H9 (cell line): Measurements from ENCODE around the gene THEM4. TPM values are rescaled to one million over a fixed set of nuclear protein-coding genes. Genes with fewer than 3 reads are reported as not detected.

Experiments
- DNase-seq: peaks from one replicate; pipeline ENCODE4 v3.0.0-alpha.2; 2017
- H2AFZ ChIP-seq: one replicate; pipeline ENCODE4 v1.6.1; 2013; ENCODE audit warnings: mild to moderate bottlenecking, low read length, control low read depth, moderate library complexity
- H2AK5ac ChIP-seq: 2 replicates; pipeline ENCODE4 v1.6.1; 2013; ENCODE audit warnings: low read length, control low read depth, mixed read lengths; ENCODE audit not compliant: insufficient read length
- H2BK120ac ChIP-seq: one replicate; pipeline ENCODE4 v1.6.1; 2013; ENCODE audit warnings: low read depth, mild to moderate bottlenecking, low read length, control low read depth, inconsistent platforms; ENCODE audit not compliant: poor library complexity, severe bottlenecking
- H2BK12ac ChIP-seq: 2 replicates; pipeline ENCODE4 v1.6.1; 2013; ENCODE audit warnings: low read length, control low read depth, mixed read lengths, low read depth; ENCODE audit not compliant: insufficient read length
- H2BK15ac ChIP-seq: 2 replicates; pipeline ENCODE4 v1.6.1; 2013; ENCODE audit warnings: low read depth, low read length, control low read depth
- H2BK20ac ChIP-seq: one replicate; pipeline ENCODE4 v1.6.1; 2013; ENCODE audit warnings: low read depth, mild to moderate bottlenecking, low read length, control low read depth, inconsistent platforms; ENCODE audit not compliant: poor library complexity, severe bottlenecking
- H2BK5ac ChIP-seq: 2 replicates; pipeline ENCODE4 v1.6.1; 2013; ENCODE audit warnings: low read length, control low read depth, mixed read lengths; ENCODE audit not compliant: insufficient read length
- H3K14ac ChIP-seq: 2 replicates; pipeline ENCODE4 v1.6.1; 2013; ENCODE audit warnings: low read length, control low read depth; ENCODE audit not compliant: insufficient read depth
- H3K18ac ChIP-seq: 2 replicates; pipeline ENCODE4 v1.6.1; 2013; ENCODE audit warnings: low read depth, mild to moderate bottlenecking, mixed read lengths, low read length, control low read depth; ENCODE audit not compliant: insufficient read length
- H3K23ac ChIP-seq: 2 replicates; pipeline ENCODE4 v1.6.1; 2013; ENCODE audit warnings: low read length, control low read depth, mixed read lengths, low read depth; ENCODE audit not compliant: insufficient read length
- H3K23me2 ChIP-seq: 2 replicates; pipeline ENCODE4 v1.6.1; 2013; ENCODE audit warnings: low read depth, mild to moderate bottlenecking, mixed read lengths, low read length, control low read depth; ENCODE audit not compliant: insufficient read length, poor library complexity, severe bottlenecking
- H3K27ac ChIP-seq: 2 replicates; pipeline ENCODE4 v1.5.1; 2013; ENCODE audit warnings: low read length, control low read depth, mixed read lengths, low read depth; ENCODE audit not compliant: insufficient read length
- H3K27me3 ChIP-seq: 2 replicates; pipeline ENCODE4 v1.6.1; 2013; ENCODE audit warnings: low read length, control low read depth, inconsistent platforms; ENCODE audit not compliant: insufficient read depth
- H3K4ac ChIP-seq: 2 replicates; pipeline ENCODE4 v1.6.1; 2013; ENCODE audit warnings: low read depth, mild to moderate bottlenecking, control low read depth, inconsistent platforms, low read length, moderate library complexity
- H3K4me1 ChIP-seq: 2 replicates; pipeline ENCODE4 v1.6.1; 2013; ENCODE audit warnings: low read length, control low read depth, inconsistent platforms; ENCODE audit not compliant: insufficient read depth
- H3K4me2 ChIP-seq: 2 replicates; pipeline ENCODE4 v1.6.1; 2013; ENCODE audit warnings: low read length, control low read depth, mixed read lengths; ENCODE audit not compliant: insufficient read length, insufficient read depth
- H3K56ac ChIP-seq: 2 replicates; pipeline ENCODE4 v1.6.1; 2013; ENCODE audit warnings: low read depth, mild to moderate bottlenecking, mixed read lengths, low read length, control low read depth; ENCODE audit not compliant: insufficient read length
- H3K79me1 ChIP-seq: 2 replicates; pipeline ENCODE4 v1.6.1; 2013; ENCODE audit warnings: low read depth, mild to moderate bottlenecking, moderate library complexity, low read length, control low read depth, inconsistent platforms; ENCODE audit not compliant: insufficient read depth, poor library complexity, severe bottlenecking
- H3K79me2 ChIP-seq: 2 replicates; pipeline ENCODE4 v1.6.1; 2013; ENCODE audit warnings: low read length, control low read depth, inconsistent platforms; ENCODE audit not compliant: insufficient read depth
- H3K9ac ChIP-seq: 2 replicates; pipeline ENCODE4 v1.6.1; 2013; ENCODE audit warnings: low read length, control low read depth, mixed read lengths; ENCODE audit not compliant: insufficient read length; ENCODE audit errors: extremely low read depth
- H3K9me3 ChIP-seq: one replicate; pipeline ENCODE4 v1.6.1; 2013; ENCODE audit warnings: low read depth, low read length, inconsistent platforms; ENCODE audit not compliant: control insufficient read depth
- H3T11ph ChIP-seq: one replicate; pipeline ENCODE4 v1.6.1; 2013; ENCODE audit warnings: mild to moderate bottlenecking, low read length, control low read depth, inconsistent platforms
- H4K20me1 ChIP-seq: one replicate; pipeline ENCODE4 v1.6.1; 2013; ENCODE audit not compliant: control insufficient read depth, insufficient read length, insufficient read depth
- H4K5ac ChIP-seq: 2 replicates; pipeline ENCODE4 v1.6.1; 2013; ENCODE audit warnings: low read depth, mild to moderate bottlenecking, mixed read lengths, low read length, control low read depth; ENCODE audit not compliant: insufficient read length
- H4K8ac ChIP-seq: replicated peaks from 2 replicates; pipeline ENCODE4 v1.6.1; 2013; ENCODE audit warnings: low read length, control low read depth, mixed read lengths, low read depth; ENCODE audit not compliant: insufficient read length
- H4K91ac ChIP-seq: 2 replicates; pipeline ENCODE4 v1.6.1; 2013; ENCODE audit warnings: low read depth, mild to moderate bottlenecking, moderate library complexity, mixed read lengths, low read length, control low read depth; ENCODE audit not compliant: insufficient read length
- H3K27ac Mint-ChIP-seq, 3 experiments: 2 replicates in 2 of 3; 3 replicates in 1 of 3; pipeline ENCODE4 v1.8.0; 2020 to 2021; ENCODE audit warnings: mixed read lengths in 3 of 3, mild to moderate bottlenecking in 1 of 3, moderate library complexity in 1 of 3
- H3K27me3 Mint-ChIP-seq: 2 replicates; pipeline ENCODE4 v1.8.0; 2021; ENCODE audit warnings: low read depth, mild to moderate bottlenecking, moderate library complexity, mixed read lengths
- H3K36me3 Mint-ChIP-seq, 3 experiments: 2 replicates in 2 of 3; 3 replicates in 1 of 3; pipeline ENCODE4 v1.8.0; 2020 to 2021; ENCODE audit warnings: low read depth in 3 of 3, mixed read lengths in 3 of 3; ENCODE audit not compliant: insufficient read depth in 1 of 3
- H3K4me1 Mint-ChIP-seq, 2 experiments: 2 replicates each; pipeline ENCODE4 v1.8.0; 2020; ENCODE audit warnings: mixed read lengths in 2 of 2
- H3K4me3 Mint-ChIP-seq, 2 experiments: 2 replicates in 1 of 2; 3 replicates in 1 of 2; pipeline ENCODE4 v1.8.0; 2020 to 2021; ENCODE audit warnings: mild to moderate bottlenecking in 2 of 2, mixed read lengths in 2 of 2, moderate library complexity in 1 of 2
- H3K9me3 Mint-ChIP-seq, 2 experiments: 2 replicates in 1 of 2; 3 replicates in 1 of 2; pipeline ENCODE4 v1.8.0; 2020; ENCODE audit warnings: mild to moderate bottlenecking in 2 of 2, mixed read lengths in 2 of 2, moderate library complexity in 1 of 2
- CTCF ChIP-seq: fragments of 200-600 bp; sonication (generic); conservative IDR thresholded peaks from 3 replicates; pipeline ENCODE4 v1.8.0; 2021; ENCODE audit warnings: antibody characterized with exemption, mild to moderate bottlenecking
- WGBS: extraction: QIAGEN DNeasy Blood & Tissue Kit; methylation state at CpG from one replicate; pipeline ENCODE4 v1.1.7; 2013; ENCODE audit warnings: missing lambda C conversion rate, low lambda C conversion rate, mixed read lengths; ENCODE audit not compliant: insufficient read length; ENCODE audit errors: extremely low coverage; 5-methylcytosine and 5-hydroxymethylcytosine counted together
- total RNA-seq: library from RNA; stranded (reverse); gene quantifications from 2 replicates; pipeline ENCODE4 v1.2.1, GENCODE V29; 2021

Gene THEM4
- total RNA-seq, 1 experiment from 2014 or later: 10.5 TPM

- Histone ChIP-seq H3K4me2 (no peak overlapping the region), H4K8ac (no peak overlapping the region), H3K9ac (no peak overlapping the region), H2BK5ac (no peak overlapping the region), H3K18ac (no peak overlapping the region), H3K27ac (no peak overlapping the region), H2BK12ac (no peak overlapping the region), H3K14ac (no peak overlapping the region), H2BK120ac (no peak overlapping the region), H3K79me1 (no peaks in the 10 kb centered on the region), H2AK5ac (no peak overlapping the region), H4K20me1 (no peaks in the 10 kb centered on the region), H3K4ac (no peak overlapping the region), H3K4me1 (no peaks in the 10 kb centered on the region), H4K5ac (no peak overlapping the region), H4K91ac (no peak overlapping the region), H3K79me2 (no peaks in the 10 kb centered on the region), H3K23ac (no peak overlapping the region), H3K9me3 (no peaks in the 10 kb centered on the region), H3K56ac (no peak overlapping the region), H3T11ph (no peak overlapping the region), H2AFZ (no peak overlapping the region), H2BK15ac (no peak overlapping the region), H3K27me3 (peaks cover 15% of the 10 kb centered on the region; the same call in 1 of the 2 replicates), H3K23me2 (no peaks in the 10 kb centered on the region), H2BK20ac (no peak overlapping the region)
- WGBS: no CpG with 5 or more reads among the region's 7 CpGs
- Mint-ChIP-seq H3K4me3 (no peak overlapping the region), H3K4me1 (peaks cover 0 to 8% of the 10 kb centered on the region in 2 experiments; a peak in 3 of 4 replicates), H3K27me3 (peaks cover 90% of the 10 kb centered on the region), H3K9me3 (no peaks in the 10 kb centered on the region), H3K27ac (no peak overlapping the region), H3K36me3 (0 out of 7 replicates have a peak, but pooled peaks cover 0 to 2% (median 0%) of the 10 kb centered on the region in 3 experiments)
- no peak for DNase-seq
- TF ChIP-seq CTCF: no peak
Observed at GRCh38 chr1:151854658-151855057, 54.7 kb downstream of the THEM4 start.
